DND-41 (cell line): ENCODE results near the gene RPUSD3.

ENCODE experiments used
- CTCF ChIP-seq: IDR thresholded peaks from 2 replicates; pipeline ENCODE4 v1.5.1; 2012; ENCODE audit warnings: borderline replicate concordance, low read length, moderate library complexity, mild to moderate bottlenecking; ENCODE audit not compliant: poor library complexity, severe bottlenecking; ENCODE audit errors: extremely low read depth
- EZH2 ChIP-seq: IDR thresholded peaks from 3 replicates; pipeline ENCODE4 v1.6.1; 2012; ENCODE audit warnings: borderline replicate concordance, low read depth, mild to moderate bottlenecking, moderate library complexity, low read length, inconsistent platforms; ENCODE audit not compliant: severe bottlenecking

- TF ChIP-seq CTCF: no peak
- TF ChIP-seq EZH2: no peak
Observed at GRCh38 chr3:9843715-9844438, at the start of gene RPUSD3.
